Measurements from ENCODE around the gene S1PR4.
A peak's percentile ranks its signal among the peaks of the same experiment; 100 is the strongest.
"Not testable (repeated sequence)": the region's sequence is repeated elsewhere in the genome, so short reads cannot be mapped to it uniquely, and the experiment has no call there.

Gene S1PR4

GRCh38 chr19:3196064-3196932, 17.7 kb downstream of the S1PR4 start:
- no peak for DNase-seq

- no peak for DNase-seq
Observed at GRCh38 chr19:3196933-3197205, 18.3 kb downstream of the S1PR4 start.

DNA sequence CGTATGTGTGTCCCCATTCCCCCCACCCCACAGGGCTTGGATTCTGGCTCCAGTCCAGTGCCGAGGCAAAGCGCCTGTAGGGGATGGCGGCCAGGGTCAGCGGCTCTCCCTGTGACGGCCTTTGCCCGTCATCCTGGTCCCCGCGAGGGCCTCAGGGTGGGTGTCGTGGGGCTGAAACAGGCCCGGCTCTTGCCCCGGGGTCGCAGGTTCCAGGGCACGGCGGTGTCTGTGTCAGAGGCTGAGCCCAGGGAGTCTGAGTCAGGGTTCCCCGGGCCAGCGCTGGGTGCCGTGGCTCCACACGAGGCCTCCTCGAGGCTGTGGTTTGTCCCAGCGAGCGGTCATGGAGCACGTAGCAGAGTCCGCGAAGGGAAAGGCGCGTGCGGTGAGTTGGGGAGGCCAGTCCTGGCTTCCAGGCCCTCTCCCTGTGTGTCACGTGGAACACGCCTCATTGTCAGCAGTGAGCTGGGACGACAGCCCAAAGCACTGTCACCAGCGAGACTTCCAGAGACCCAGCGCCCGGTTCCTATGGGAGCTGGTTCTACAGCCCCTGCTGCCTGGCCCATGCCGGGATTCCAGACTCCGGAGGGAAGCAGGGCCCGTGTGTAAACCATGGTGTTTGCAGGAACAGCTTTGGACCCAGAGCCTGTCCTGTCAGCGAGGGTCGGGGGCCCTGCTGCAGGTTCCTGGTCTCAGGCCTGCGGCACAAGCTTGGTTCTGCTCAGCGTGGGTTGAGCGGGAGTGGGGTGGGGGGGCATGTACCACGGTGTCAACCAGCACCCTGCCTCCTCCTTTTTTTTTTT, 20.5 kb downstream of the S1PR4 start:
- DNase-seq, result no peak

DNA sequence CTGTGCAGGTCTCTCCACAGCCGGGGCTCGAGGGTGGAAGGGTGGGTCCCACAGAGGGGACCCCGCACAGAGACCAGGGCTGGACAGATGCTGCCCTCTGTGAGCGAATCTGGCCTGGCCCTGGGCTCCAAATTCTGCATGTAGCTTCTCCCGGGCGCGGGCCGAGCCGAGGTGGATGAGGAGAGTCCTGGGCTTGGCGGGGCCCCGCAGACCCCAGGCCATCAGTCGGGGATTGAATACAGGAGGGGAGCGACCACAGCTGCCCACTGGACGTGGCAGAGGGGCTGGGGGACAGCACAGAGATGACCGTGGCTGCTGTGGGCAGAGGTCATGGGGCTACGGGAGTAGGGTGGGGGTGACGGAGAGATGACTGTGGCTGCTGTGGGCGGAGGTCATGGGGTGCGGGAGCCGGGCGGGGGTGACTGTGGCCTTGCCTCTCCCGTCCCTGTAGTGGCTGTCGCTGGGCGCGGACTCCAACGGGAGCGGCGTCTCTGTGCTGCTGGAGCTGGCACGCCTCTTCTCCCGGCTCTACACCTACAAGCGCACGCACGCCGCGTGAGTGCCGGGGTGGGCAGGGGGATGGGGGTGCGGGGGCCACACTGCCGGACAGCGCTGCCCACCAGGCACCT, 22.6 kb downstream of the S1PR4 start:
- DNase-seq, result no peak

DNA sequence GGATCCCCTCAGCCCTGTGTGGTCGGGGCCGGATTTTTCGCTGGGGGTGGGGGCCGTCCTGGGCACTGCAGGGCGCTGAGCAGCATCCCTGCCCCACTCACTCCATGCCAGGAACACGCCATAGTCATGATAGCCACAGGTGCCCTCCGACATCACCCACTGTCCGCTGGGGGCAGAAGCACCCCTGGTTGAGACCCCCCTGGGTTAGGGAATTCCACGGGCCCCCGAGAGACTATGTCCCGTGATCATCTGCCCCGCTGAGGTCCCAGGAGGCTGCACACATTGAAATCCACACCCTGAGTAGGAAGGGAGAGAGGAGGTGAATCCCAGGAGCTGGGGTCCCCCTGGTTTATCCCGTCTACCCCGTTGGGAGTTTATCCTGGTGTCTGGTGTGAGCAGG, 23.3 kb downstream of the S1PR4 start:
- no peak for DNase-seq

DNA sequence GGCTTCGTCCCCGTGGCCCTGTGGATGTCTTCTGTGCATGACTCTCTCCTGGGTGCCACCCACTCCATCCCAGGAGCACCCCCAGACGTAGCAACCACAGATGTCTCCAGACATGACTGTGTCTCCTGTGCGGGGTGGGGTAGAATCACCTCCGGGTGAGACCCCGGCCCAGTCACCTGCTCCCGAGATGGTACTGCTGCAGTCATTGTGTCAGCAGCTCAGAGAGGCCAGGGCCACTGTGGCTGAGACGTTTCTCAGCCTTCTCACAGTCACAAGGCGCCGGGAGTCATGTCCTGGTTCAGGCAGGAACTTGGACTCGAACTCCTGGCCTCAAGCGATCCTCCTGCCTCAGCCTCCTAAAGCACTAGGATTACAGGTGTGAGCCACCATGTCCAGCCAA, 23.8 kb downstream of the S1PR4 start:
- DNase-seq, result no peak

DNA sequence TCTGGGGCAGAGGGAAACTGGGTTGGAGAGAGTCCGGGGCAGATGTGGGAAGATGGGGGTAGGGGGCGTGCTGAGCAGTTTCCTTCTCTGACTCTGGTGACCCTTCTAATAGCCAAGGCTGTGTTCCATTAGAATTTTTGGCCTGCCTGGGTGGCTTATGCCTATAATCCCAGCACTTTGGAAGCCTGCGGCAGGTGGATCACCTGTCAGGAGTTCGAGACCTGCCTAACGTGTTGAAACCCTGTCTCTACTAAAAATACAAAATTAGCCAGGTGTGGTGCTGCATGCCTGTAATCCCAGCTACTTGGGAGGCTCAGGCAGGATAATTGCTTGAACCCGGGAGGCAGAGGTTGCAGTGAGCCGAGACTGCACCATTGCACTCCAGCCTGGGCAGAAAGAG, 24.3 kb downstream of the S1PR4 start:
- not testable (repeated sequence) for DNase-seq

GRCh38 chr19:3203805-3204645, 25.5 kb downstream of the S1PR4 start:
- DNase-seq, result no peak

- DNase-seq, result no peak
Observed at GRCh38 chr19:3204646-3205275, 26.2 kb downstream of the S1PR4 start.

DNA sequence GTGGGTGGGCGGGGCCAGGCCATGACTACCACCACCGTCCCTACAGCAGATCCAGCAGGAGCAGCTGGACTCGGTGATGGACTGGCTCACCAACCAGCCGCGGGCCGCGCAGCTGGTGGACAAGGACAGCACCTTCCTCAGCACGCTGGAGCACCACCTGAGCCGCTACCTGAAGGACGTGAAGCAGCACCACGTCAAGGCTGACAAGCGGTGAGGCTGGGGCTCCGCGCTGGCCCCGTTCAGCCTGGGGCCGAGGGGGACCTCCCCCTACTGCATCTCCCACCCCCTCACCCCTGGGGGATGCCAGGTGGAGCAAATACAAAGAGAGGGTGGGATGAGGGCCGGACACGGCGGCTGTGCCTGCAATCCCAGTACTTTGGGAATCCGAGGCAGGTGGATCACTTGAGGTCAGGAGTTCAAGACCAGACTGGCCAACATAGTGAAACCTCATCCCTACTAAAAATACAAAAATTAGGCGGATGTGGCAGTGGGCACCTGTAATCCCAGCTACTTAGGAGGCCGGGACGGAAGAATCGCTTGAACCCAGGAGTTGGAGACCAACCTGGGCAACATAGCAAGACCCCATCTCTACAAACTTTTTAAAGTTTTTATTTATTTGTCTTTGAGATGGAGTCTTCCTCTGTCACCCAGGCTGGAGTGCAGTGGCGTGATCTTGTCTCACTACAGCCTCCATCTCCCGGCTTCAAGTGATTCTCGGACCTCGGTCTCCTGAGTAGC, 27.8 kb downstream of the S1PR4 start:
- DNase-seq, result no peak

- no peak for DNase-seq
Observed at GRCh38 chr19:3207461-3208242, 29.1 kb downstream of the S1PR4 start.

DNA sequence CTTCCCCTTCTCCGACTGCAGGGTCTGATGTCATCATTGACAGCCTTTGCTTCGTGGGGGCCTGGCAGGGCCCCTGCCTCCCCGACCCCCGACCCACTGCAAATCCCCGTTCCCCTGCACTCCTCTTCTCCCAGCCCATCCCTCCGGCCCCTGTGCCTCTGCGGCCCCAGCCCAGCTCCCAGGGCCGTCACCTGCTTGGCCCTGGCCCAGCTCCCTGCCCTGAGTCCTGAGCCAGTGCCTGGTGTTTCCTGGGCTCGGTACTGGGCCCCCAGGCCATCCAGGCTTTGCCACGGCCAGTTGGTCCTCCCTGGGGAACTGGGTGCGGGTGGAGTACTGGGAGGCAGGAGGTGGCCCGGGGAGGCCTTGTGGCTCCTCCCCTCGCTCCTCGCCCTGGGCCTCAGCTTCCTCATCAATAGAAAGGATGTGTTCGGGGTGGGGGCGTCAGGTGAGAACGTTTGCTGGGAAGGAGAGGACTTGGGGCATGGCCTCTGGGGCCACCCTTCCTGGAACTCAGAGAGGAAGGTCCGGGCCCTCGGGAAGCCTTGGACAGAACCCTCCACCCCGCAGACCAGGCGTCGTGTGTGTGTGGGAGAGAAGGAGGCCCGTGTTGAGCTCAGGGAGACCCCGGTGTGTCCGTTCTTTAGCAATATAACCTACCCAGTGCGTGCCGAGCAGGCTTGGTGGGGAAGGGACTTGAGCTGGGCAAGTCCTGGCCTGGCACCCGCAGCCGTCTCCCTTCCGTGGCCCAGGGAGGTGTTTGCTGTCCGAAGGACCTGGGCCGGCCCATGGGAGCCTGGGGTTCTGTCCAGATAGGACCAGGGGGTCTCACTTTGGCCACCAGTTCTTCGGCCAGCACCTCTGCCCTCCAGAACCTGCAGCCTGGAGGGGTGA, 30.0 kb downstream of the S1PR4 start:
- DNase-seq, result no peak

- peak; percentile 89 for DNase-seq
Observed at GRCh38 chr19:3210347-3211017, 31.9 kb downstream of the S1PR4 start.

- DNase-seq, result no peak
Observed at GRCh38 chr19:3211191-3211590, 32.6 kb downstream of the S1PR4 start.

- no peak for DNase-seq
Observed at GRCh38 chr19:3213159-3213558, 34.6 kb downstream of the S1PR4 start.

DNA sequence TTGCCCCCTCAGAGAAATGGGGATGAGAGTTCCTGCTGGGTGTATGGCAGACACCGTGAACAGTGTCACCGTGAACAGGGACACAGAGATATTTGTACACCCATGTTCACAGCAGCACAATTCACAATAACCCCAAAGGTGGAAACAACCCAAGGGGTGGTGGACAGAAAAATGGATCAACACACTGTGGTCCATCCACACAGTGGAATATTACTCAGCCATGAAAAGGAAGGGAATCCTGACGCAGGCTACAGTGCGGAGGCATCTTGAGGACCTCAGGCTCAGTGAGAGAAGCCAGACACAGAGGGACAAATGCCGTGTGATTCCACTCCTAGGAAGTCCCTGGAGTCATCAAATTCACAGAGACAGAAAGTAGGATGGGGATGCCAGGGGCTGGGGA, 38.3 kb downstream of the S1PR4 start:
- no peak for DNase-seq

DNA sequence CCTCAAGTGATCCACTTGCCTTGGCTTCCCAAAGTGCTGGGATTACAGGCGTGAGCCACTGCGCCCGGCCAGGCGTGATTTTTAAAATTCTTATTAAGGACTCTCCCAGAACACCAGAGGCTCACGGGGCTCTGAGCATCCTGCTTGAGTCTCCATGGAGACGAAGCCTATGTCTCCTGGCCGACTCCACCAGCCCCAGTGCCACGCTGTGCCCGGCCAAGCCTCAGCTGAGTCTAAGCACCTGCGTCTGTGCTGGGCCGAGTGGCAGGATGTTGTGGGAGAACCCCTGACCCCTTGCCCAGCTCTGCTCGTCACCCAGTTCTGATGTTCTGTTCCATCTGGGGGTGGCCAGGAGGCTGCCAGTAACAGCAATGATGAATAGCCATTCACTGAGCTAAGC, 42.0 kb downstream of the S1PR4 start:
- DNase-seq, result no peak

GRCh38 chr19:3221576-3221975, 43.0 kb downstream of the S1PR4 start:
- DNase-seq, result not testable (repeated sequence)

DNA sequence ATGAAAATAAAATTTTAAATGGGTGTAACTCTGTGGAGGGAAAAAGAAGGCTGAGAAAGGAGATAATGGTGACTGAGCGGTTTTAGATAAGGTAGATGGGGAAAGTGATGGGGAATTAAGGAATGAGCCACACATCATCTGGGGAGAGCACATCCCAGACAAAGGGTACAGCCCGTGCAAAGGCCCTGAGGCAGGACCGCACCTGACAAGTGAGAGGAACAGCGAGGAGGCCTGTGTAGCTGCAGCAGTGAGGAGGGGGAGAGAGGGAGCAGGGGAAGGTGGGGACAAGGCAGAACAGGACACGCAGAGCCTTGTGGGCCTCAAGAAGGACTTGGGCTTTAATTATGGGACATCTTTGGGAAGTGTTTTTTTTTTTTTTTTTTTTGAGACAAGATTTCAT, 44.1 kb downstream of the S1PR4 start:
- DNase-seq, result no peak
